ENCODE measurements around the gene PRR29. TPM values are rescaled to one million over a fixed set of nuclear protein-coding genes. Genes with fewer than 3 reads are reported as not detected.

Gene PRR29
- total RNA-seq = under 1 TPM in 1 of 4 donors, not detected in 3; 0.09 TPM

DNA sequence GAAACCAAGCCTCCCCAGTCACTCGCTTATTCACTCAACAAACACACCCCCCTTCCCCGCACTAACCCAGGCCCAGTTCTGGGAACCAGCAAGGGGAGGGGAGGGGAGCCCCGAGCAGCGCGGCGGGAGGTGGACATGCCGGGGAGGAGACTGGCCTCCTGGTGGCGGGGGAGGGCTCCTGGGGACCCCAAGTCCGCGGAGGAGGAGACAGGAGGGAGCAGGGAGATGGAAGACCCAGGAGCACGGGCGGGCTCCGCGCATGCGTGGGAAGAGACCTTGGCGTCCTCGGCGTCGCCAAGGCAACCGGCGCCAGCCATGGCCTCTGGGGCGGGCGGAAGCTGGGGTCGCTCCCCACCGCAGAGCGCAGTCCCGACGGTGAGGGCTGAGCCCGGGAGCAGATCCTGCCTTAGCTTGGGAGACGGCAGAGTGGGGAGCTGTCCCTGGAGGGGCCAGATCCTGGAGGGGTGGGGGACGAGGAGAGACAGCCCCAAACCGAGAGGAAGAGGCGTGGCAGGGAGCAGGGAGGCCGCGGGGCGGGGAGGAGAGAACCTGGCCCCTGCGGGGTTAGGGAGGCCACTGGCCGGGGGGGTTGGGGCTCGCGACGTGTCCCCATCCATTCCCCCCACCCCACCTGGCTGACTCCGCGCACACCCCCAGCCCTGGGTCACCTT is at the start of gene PRR29:
TSS of gene PRR29 (plus strand) at position 302 of the 671 bp plus-strand sequence. CDS start at position 316, 14 bp downstream.
- Histone ChIP-seq H3K9me3 (no peaks in the 10 kb centered on the region), H3K4me1 (peaks cover 12 to 23% (median 14%) of the 10 kb centered on the region in 3 donors), H3K36me3 (no peaks in the 10 kb centered on the region), H3K27me3 (peaks cover 0 to 68% (median 4%) of the 10 kb centered on the region in 4 donors), H3K27ac (peak within 1 kb of the TSS in 3 of 4 donors; percentile 1 to 38 (median 8)), H3K4me3 (peak within 1 kb of the TSS; percentile 9 to 68 (median 50))
- peak in 1 of 6 experiments; percentile 5 for TF ChIP-seq CTCF (IDR thresholded peaks at IDR 0.05)
- no peak for TF ChIP-seq POLR2A (IDR thresholded peaks at IDR 0.05)
- no CpG with 5 or more reads among the region's 43 CpGs for WGBS, 2 donors
- intact Hi-C loops (cut with DNase I) = no loop called here
- DNase-seq = no peak

GRCh38 chr17:63948521-63948920 is 49.6 kb upstream of the PRR29 start:
- H3K36me3 ChIP-seq = no peaks in the 10 kb centered on the region
- DNase-seq = no peak
- H3K27me3 ChIP-seq = peaks cover 0 to 34% (median 0%) of the 10 kb centered on the region in 4 donors
- TF ChIP-seq POLR2A (IDR thresholded peaks at IDR 0.05) (no peak), CTCF (IDR thresholded peaks at IDR 0.05) (no peak)
- intact Hi-C loops (cut with DNase I) = no loop called here
- 80% methylated on average over 1 of the region's 9 CpGs; no CpG with 5 or more reads in 1 of the 2 donors for WGBS, 2 donors
- H3K4me3 ChIP-seq = no peak overlapping the region
- no peaks in the 10 kb centered on the region for H3K9me3 ChIP-seq
- H3K27ac ChIP-seq = no peak overlapping the region
- H3K4me1 ChIP-seq = peaks cover 0 to 11% (median 0%) of the 10 kb centered on the region in 3 donors

DNA sequence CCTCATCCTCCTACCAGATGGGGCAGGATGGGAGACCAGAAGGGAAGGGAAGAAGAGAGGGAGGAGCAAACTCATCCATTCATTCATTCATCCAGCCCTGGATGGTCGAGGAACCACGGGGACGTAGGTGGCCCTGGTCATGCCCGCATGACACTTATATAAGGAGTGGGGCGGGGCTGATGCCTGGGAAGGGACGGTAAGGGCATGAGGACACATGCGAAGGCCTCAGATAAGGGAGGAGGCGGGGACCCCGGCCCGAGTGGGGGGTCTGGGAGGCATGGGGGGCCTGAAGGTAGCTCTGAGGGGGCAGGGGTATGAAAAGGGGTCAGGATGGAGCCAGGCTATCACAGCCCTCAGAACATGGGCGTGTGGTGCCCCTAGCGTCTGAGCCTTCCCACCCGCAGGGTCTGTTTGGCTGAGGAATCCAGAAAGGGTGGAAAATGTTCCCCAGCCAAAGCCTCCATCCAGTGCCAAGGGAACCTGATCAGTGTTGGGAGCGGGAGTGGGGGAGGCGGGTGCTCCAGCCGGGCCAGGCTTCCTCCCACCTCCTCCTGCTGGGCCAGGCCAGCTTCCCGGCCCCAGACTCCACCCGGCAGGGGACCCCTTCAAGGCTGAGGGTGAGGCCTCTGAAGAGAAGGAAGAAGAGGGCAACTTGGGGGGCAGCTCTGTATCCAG is 48.4 kb upstream of the PRR29 start:
- intact Hi-C loops (cut with DNase I) = no loop called here
- Histone ChIP-seq H3K4me3 (no peak overlapping the region), H3K27ac (no peak overlapping the region), H3K4me1 (peaks cover 0 to 11% (median 0%) of the 10 kb centered on the region in 3 donors), H3K36me3 (no peaks in the 10 kb centered on the region), H3K27me3 (peaks cover 0 to 37% (median 0%) of the 10 kb centered on the region in 4 donors), H3K9me3 (no peaks in the 10 kb centered on the region)
- TF ChIP-seq POLR2A (IDR thresholded peaks at IDR 0.05) (no peak), CTCF (IDR thresholded peaks at IDR 0.05) (no peak)
- no peak for DNase-seq
- WGBS, 2 donors = 58 to 68% methylated on average over 12 to 13 of the region's 18 CpGs

GRCh38 chr17:63950940-63951907 is 46.9 kb upstream of the PRR29 start:
- WGBS, 2 donors = 80 to 84% methylated on average over 10 of the region's 29 CpGs
- DNase-seq = no peak
- peaks cover 0 to 37% (median 0%) of the 10 kb centered on the region in 4 donors for H3K27me3 ChIP-seq

More at GRCh38 chr17:63950940-63951907, 46.9 kb upstream of the PRR29 start:
- intact Hi-C loops (cut with DNase I) = no loop called here
- H3K4me3 ChIP-seq = no peak overlapping the region
- TF ChIP-seq CTCF (IDR thresholded peaks at IDR 0.05) (peak; percentile 21 to 61 (median 42)), POLR2A (IDR thresholded peaks at IDR 0.05) (no peak)
- no peaks in the 10 kb centered on the region for H3K9me3 ChIP-seq
- no peaks in the 10 kb centered on the region for H3K36me3 ChIP-seq
- H3K27ac ChIP-seq = no peak overlapping the region
- peaks cover 0 to 8% (median 0%) of the 10 kb centered on the region in 3 donors for H3K4me1 ChIP-seq

Measured in esophagus squamous epithelium (tissue), 5 donors.